H9 (cell line): Measurements from ENCODE around the gene NOCT. TPM values are rescaled to one million over a fixed set of nuclear protein-coding genes. Genes with fewer than 3 reads are reported as not detected.
A peak's percentile ranks its signal among the peaks of the same experiment; 100 is the strongest.

Experiments used
- DNase-seq: peaks from one replicate; pipeline ENCODE4 v3.0.0-alpha.2; 2017
- H2AFZ ChIP-seq: one replicate; pipeline ENCODE4 v1.6.1; 2013; ENCODE audit warnings: mild to moderate bottlenecking, low read length, control low read depth, moderate library complexity
- H2AK5ac ChIP-seq: 2 replicates; pipeline ENCODE4 v1.6.1; 2013; ENCODE audit warnings: low read length, control low read depth, mixed read lengths; ENCODE audit not compliant: insufficient read length
- H2BK120ac ChIP-seq: one replicate; pipeline ENCODE4 v1.6.1; 2013; ENCODE audit warnings: low read depth, mild to moderate bottlenecking, low read length, control low read depth, inconsistent platforms; ENCODE audit not compliant: poor library complexity, severe bottlenecking
- H2BK12ac ChIP-seq: 2 replicates; pipeline ENCODE4 v1.6.1; 2013; ENCODE audit warnings: low read length, control low read depth, mixed read lengths, low read depth; ENCODE audit not compliant: insufficient read length
- H2BK15ac ChIP-seq: 2 replicates; pipeline ENCODE4 v1.6.1; 2013; ENCODE audit warnings: low read depth, low read length, control low read depth
- H2BK20ac ChIP-seq: one replicate; pipeline ENCODE4 v1.6.1; 2013; ENCODE audit warnings: low read depth, mild to moderate bottlenecking, low read length, control low read depth, inconsistent platforms; ENCODE audit not compliant: poor library complexity, severe bottlenecking
- H2BK5ac ChIP-seq: 2 replicates; pipeline ENCODE4 v1.6.1; 2013; ENCODE audit warnings: low read length, control low read depth, mixed read lengths; ENCODE audit not compliant: insufficient read length
- H3K14ac ChIP-seq: 2 replicates; pipeline ENCODE4 v1.6.1; 2013; ENCODE audit warnings: low read length, control low read depth; ENCODE audit not compliant: insufficient read depth
- H3K18ac ChIP-seq: 2 replicates; pipeline ENCODE4 v1.6.1; 2013; ENCODE audit warnings: low read depth, mild to moderate bottlenecking, mixed read lengths, low read length, control low read depth; ENCODE audit not compliant: insufficient read length
- H3K23ac ChIP-seq: 2 replicates; pipeline ENCODE4 v1.6.1; 2013; ENCODE audit warnings: low read length, control low read depth, mixed read lengths, low read depth; ENCODE audit not compliant: insufficient read length
- H3K23me2 ChIP-seq: 2 replicates; pipeline ENCODE4 v1.6.1; 2013; ENCODE audit warnings: low read depth, mild to moderate bottlenecking, mixed read lengths, low read length, control low read depth; ENCODE audit not compliant: insufficient read length, poor library complexity, severe bottlenecking
- H3K27ac ChIP-seq: 2 replicates; pipeline ENCODE4 v1.5.1; 2013; ENCODE audit warnings: low read length, control low read depth, mixed read lengths, low read depth; ENCODE audit not compliant: insufficient read length
- H3K27me3 ChIP-seq: 2 replicates; pipeline ENCODE4 v1.6.1; 2013; ENCODE audit warnings: low read length, control low read depth, inconsistent platforms; ENCODE audit not compliant: insufficient read depth
- H3K4ac ChIP-seq: 2 replicates; pipeline ENCODE4 v1.6.1; 2013; ENCODE audit warnings: low read depth, mild to moderate bottlenecking, control low read depth, inconsistent platforms, low read length, moderate library complexity
- H3K4me1 ChIP-seq: 2 replicates; pipeline ENCODE4 v1.6.1; 2013; ENCODE audit warnings: low read length, control low read depth, inconsistent platforms; ENCODE audit not compliant: insufficient read depth
- H3K4me2 ChIP-seq: 2 replicates; pipeline ENCODE4 v1.6.1; 2013; ENCODE audit warnings: low read length, control low read depth, mixed read lengths; ENCODE audit not compliant: insufficient read length, insufficient read depth
- H3K56ac ChIP-seq: 2 replicates; pipeline ENCODE4 v1.6.1; 2013; ENCODE audit warnings: low read depth, mild to moderate bottlenecking, mixed read lengths, low read length, control low read depth; ENCODE audit not compliant: insufficient read length
- H3K79me1 ChIP-seq: 2 replicates; pipeline ENCODE4 v1.6.1; 2013; ENCODE audit warnings: low read depth, mild to moderate bottlenecking, moderate library complexity, low read length, control low read depth, inconsistent platforms; ENCODE audit not compliant: insufficient read depth, poor library complexity, severe bottlenecking
- H3K79me2 ChIP-seq: 2 replicates; pipeline ENCODE4 v1.6.1; 2013; ENCODE audit warnings: low read length, control low read depth, inconsistent platforms; ENCODE audit not compliant: insufficient read depth
- H3K9ac ChIP-seq: 2 replicates; pipeline ENCODE4 v1.6.1; 2013; ENCODE audit warnings: low read length, control low read depth, mixed read lengths; ENCODE audit not compliant: insufficient read length; ENCODE audit errors: extremely low read depth
- H3K9me3 ChIP-seq: one replicate; pipeline ENCODE4 v1.6.1; 2013; ENCODE audit warnings: low read depth, low read length, inconsistent platforms; ENCODE audit not compliant: control insufficient read depth
- H3T11ph ChIP-seq: one replicate; pipeline ENCODE4 v1.6.1; 2013; ENCODE audit warnings: mild to moderate bottlenecking, low read length, control low read depth, inconsistent platforms
- H4K20me1 ChIP-seq: one replicate; pipeline ENCODE4 v1.6.1; 2013; ENCODE audit not compliant: control insufficient read depth, insufficient read length, insufficient read depth
- H4K5ac ChIP-seq: 2 replicates; pipeline ENCODE4 v1.6.1; 2013; ENCODE audit warnings: low read depth, mild to moderate bottlenecking, mixed read lengths, low read length, control low read depth; ENCODE audit not compliant: insufficient read length
- H4K8ac ChIP-seq: replicated peaks from 2 replicates; pipeline ENCODE4 v1.6.1; 2013; ENCODE audit warnings: low read length, control low read depth, mixed read lengths, low read depth; ENCODE audit not compliant: insufficient read length
- H4K91ac ChIP-seq: 2 replicates; pipeline ENCODE4 v1.6.1; 2013; ENCODE audit warnings: low read depth, mild to moderate bottlenecking, moderate library complexity, mixed read lengths, low read length, control low read depth; ENCODE audit not compliant: insufficient read length
- H3K27ac Mint-ChIP-seq, 3 experiments: 2 replicates in 2 of 3; 3 replicates in 1 of 3; pipeline ENCODE4 v1.8.0; 2020 to 2021; ENCODE audit warnings: mixed read lengths in 3 of 3, mild to moderate bottlenecking in 1 of 3, moderate library complexity in 1 of 3
- H3K27me3 Mint-ChIP-seq: 2 replicates; pipeline ENCODE4 v1.8.0; 2021; ENCODE audit warnings: low read depth, mild to moderate bottlenecking, moderate library complexity, mixed read lengths
- H3K36me3 Mint-ChIP-seq, 3 experiments: 2 replicates in 2 of 3; 3 replicates in 1 of 3; pipeline ENCODE4 v1.8.0; 2020 to 2021; ENCODE audit warnings: low read depth in 3 of 3, mixed read lengths in 3 of 3; ENCODE audit not compliant: insufficient read depth in 1 of 3
- H3K4me1 Mint-ChIP-seq, 2 experiments: 2 replicates each; pipeline ENCODE4 v1.8.0; 2020; ENCODE audit warnings: mixed read lengths in 2 of 2
- H3K4me3 Mint-ChIP-seq, 2 experiments: 2 replicates in 1 of 2; 3 replicates in 1 of 2; pipeline ENCODE4 v1.8.0; 2020 to 2021; ENCODE audit warnings: mild to moderate bottlenecking in 2 of 2, mixed read lengths in 2 of 2, moderate library complexity in 1 of 2
- H3K9me3 Mint-ChIP-seq, 2 experiments: 2 replicates in 1 of 2; 3 replicates in 1 of 2; pipeline ENCODE4 v1.8.0; 2020; ENCODE audit warnings: mild to moderate bottlenecking in 2 of 2, mixed read lengths in 2 of 2, moderate library complexity in 1 of 2
- WGBS: extraction: QIAGEN DNeasy Blood & Tissue Kit; methylation state at CpG from one replicate; pipeline ENCODE4 v1.1.7; 2013; ENCODE audit warnings: missing lambda C conversion rate, low lambda C conversion rate, mixed read lengths; ENCODE audit not compliant: insufficient read length; ENCODE audit errors: extremely low coverage; 5-methylcytosine and 5-hydroxymethylcytosine counted together
- total RNA-seq: library from RNA; stranded (reverse); gene quantifications from 2 replicates; pipeline ENCODE4 v1.2.1, GENCODE V29; 2021
- TF ChIP-seq, protein P1 (sequence below): fragments of 200-600 bp; sonication (generic); conservative IDR thresholded peaks from 3 replicates; pipeline ENCODE4 v1.8.0; 2021; ENCODE audit warnings: antibody characterized with exemption, mild to moderate bottlenecking

The NOCT gene
- total RNA-seq, 1 experiment from 2014 or later = 37.3 TPM

DNA sequence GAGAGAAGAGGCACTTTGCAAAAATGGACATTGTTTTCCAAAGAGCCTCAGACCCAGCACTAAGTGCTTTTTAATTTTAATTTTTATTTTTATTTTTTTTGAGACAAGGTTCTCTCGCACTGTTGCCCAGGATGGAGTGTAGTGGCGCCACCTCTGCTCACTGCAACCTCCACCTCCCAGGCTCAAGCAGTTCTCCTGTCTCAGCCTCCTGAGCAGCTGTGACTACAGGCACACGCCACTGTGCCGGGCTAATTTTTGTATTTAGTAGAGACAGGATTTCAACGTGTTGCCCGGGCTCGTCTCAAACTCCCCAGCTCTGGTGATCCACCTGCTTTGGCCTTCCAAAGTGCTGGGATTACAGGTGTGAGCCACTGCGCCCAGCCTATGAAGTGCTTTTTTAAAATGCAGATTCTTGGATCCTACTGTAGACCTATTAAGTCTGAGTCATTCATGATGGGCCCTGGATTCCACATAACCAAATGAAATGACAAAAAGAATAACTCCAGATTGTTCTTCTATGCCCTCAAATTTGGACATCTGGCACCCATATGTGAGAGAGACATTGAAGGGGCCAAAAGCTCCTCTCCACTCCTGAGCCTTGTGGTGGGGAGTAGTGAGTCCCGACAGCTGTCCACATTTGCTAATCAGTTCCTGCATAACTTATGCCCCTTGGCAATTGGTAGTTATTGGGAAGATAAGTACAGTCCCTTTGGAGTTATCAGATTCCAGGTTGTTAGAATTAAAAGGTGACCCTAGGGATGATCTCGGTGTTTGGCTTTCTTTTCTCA lies 3.6 kb downstream of the NOCT start:
- peak overlapping the region; percentile 8 to 53; a peak in 4 of 5 replicates for H3K4me3 Mint-ChIP-seq
- Histone ChIP-seq H2AK5ac (no peak overlapping the region), H4K8ac (no peak overlapping the region), H3K18ac (no peak overlapping the region), H4K20me1 (no peaks in the 10 kb centered on the region), H3K79me2 (peaks cover 50% of the 10 kb centered on the region; the same call in 1 of the 2 replicates), H3T11ph (no peak overlapping the region), H4K5ac (no peak overlapping the region), H3K79me1 (peaks cover 6% of the 10 kb centered on the region), H3K14ac (no peak overlapping the region), H3K23me2 (peaks cover 4% of the 10 kb centered on the region), H2BK5ac (no peak overlapping the region), H3K56ac (no peak overlapping the region), H3K4ac (no peak overlapping the region), H3K23ac (no peak overlapping the region), H4K91ac (no peak overlapping the region), H2BK20ac (no peak overlapping the region), H3K27ac (no peak overlapping the region), H3K27me3 (no peaks in the 10 kb centered on the region), H3K4me2 (peak overlapping the region; percentile 47), H3K9me3 (no peaks in the 10 kb centered on the region), H2BK120ac (no peak overlapping the region), H2BK15ac (no peak overlapping the region), H3K4me1 (peaks cover 8% of the 10 kb centered on the region; the same call in 1 of the 2 replicates), H2AFZ (no peak overlapping the region), H3K9ac (peak overlapping the region; percentile 36), H2BK12ac (no peak overlapping the region)
- H3K27ac Mint-ChIP-seq = peak overlapping the region in 2 of 3 experiments; percentile 20 to 55; a peak in 2 of 7 replicates
- no peaks in the 10 kb centered on the region; a peak in 1 of 5 replicates for H3K9me3 Mint-ChIP-seq
- no peaks in the 10 kb centered on the region; the same call in 1 of the 2 replicates for H3K27me3 Mint-ChIP-seq
- TF ChIP-seq, protein P1, sequence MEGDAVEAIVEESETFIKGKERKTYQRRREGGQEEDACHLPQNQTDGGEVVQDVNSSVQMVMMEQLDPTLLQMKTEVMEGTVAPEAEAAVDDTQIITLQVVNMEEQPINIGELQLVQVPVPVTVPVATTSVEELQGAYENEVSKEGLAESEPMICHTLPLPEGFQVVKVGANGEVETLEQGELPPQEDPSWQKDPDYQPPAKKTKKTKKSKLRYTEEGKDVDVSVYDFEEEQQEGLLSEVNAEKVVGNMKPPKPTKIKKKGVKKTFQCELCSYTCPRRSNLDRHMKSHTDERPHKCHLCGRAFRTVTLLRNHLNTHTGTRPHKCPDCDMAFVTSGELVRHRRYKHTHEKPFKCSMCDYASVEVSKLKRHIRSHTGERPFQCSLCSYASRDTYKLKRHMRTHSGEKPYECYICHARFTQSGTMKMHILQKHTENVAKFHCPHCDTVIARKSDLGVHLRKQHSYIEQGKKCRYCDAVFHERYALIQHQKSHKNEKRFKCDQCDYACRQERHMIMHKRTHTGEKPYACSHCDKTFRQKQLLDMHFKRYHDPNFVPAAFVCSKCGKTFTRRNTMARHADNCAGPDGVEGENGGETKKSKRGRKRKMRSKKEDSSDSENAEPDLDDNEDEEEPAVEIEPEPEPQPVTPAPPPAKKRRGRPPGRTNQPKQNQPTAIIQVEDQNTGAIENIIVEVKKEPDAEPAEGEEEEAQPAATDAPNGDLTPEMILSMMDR = peak; percentile 29; the same call in 1 of the 3 replicates
- DNase-seq = no peak
- no CpG with 5 or more reads among the region's 10 CpGs for WGBS
- peaks cover 59 to 61% of the 10 kb centered on the region in 2 experiments for H3K4me1 Mint-ChIP-seq
- H3K36me3 Mint-ChIP-seq = peaks cover 9 to 24% (median 15%) of the 10 kb centered on the region in 3 experiments; a peak in 6 of 7 replicates
